ENCODE measurements around the gene CD300H. TPM values are rescaled to one million over a fixed set of nuclear protein-coding genes. Genes with fewer than 3 reads are reported as not detected.

The CD300H gene
- total RNA-seq, 1 donor from 2014 or later, result not detected

DNA sequence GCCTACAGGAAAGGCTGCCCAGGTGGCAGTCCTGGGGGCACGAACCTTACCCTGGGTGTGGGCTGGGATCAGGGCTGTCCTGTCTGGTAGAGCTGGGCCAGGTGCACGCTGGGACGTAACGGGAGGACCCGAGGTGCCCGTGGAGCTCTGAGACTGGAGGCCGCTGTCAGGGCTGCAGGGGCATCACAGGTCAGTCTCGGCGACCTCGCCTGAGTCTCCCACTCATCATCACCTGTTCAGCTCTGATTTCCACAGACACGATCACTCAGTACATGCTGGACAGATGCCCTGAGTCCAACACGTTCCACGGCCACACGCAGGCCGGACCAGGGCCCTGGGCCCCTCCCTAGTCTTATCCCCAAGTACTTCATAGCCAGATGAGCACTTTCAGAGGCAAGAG lies 16.7 kb downstream of the CD300H start:
- DNase-seq (ENCODE audit: low read depth), result no peak
- TF ChIP-seq, protein P1, sequence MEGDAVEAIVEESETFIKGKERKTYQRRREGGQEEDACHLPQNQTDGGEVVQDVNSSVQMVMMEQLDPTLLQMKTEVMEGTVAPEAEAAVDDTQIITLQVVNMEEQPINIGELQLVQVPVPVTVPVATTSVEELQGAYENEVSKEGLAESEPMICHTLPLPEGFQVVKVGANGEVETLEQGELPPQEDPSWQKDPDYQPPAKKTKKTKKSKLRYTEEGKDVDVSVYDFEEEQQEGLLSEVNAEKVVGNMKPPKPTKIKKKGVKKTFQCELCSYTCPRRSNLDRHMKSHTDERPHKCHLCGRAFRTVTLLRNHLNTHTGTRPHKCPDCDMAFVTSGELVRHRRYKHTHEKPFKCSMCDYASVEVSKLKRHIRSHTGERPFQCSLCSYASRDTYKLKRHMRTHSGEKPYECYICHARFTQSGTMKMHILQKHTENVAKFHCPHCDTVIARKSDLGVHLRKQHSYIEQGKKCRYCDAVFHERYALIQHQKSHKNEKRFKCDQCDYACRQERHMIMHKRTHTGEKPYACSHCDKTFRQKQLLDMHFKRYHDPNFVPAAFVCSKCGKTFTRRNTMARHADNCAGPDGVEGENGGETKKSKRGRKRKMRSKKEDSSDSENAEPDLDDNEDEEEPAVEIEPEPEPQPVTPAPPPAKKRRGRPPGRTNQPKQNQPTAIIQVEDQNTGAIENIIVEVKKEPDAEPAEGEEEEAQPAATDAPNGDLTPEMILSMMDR (conservative IDR thresholded peaks at IDR 0.05; ENCODE audit: low read depth, low read length), result no peak
- H3K4me3 ChIP-seq (ENCODE audit: low read depth, low read length), result no peak overlapping the region

DNA sequence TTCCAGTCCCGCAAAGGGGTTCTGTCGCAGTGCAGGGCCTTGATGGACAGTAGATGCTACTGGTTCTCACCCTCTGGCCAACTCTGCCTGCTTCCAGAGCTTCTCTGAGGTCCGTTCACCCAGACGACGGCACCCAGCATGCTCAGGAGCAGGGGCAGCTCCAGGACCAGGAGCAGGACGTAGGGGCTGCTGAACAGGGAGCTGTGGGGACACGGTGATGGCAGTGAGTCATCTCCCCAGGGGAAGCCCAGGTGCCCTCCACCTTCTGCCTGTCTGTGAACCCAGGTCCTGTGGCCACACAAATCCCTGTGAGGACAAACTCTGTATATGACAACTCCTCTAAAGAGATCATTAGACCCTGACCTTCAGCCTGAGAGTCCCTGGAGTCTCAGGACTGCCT lies 18.0 kb downstream of the CD300H start:
- TF ChIP-seq, protein P1 (conservative IDR thresholded peaks at IDR 0.05; ENCODE audit: low read depth, low read length), result no peak
- H3K4me3 ChIP-seq (ENCODE audit: low read depth, low read length), result no peak overlapping the region
- no peak for DNase-seq (ENCODE audit: low read depth)

DNA sequence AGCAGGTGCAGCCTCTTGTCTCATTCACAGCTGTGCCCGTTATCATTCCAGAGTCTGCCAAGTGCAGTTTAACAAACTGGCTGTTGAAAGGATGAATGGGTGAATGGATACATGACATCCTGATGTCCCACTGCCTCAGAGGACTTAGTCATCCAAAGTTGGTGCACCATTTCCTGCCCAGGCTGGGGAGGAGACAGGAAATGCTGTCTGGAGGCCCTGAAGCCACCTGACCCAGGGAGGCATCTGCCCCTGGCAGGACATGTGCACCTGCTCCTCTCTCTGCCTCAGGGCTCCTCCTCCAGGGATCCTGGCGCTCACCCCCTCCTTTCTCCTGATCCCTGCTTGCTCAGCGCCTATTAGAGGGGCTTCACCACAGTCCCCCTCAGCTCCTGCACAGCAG lies 19.6 kb downstream of the CD300H start:
- no peak overlapping the region for H3K4me3 ChIP-seq (ENCODE audit: low read depth, low read length)
- TF ChIP-seq, protein P1 (conservative IDR thresholded peaks at IDR 0.05; ENCODE audit: low read depth, low read length), result no peak
- no peak for DNase-seq (ENCODE audit: low read depth)

DNA sequence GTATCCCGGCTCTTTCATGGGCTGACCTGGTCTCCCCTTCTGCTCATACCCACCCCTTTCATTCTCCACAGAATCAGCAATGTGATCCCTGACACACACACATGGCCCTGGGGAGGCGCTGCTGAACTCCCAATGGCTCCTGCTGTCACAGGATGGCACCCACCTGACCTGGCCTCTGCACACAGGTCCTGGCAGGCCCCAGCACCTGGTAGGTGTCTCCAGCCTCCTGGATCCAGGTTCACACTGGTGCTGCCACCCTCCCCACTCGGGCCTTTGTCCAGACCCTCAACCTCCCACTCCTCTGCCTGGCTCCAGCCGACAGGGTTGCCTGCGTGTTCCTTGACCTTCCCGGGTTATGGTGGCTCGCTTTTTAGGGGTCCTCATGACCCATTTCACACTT lies 20.0 kb downstream of the CD300H start:
- H3K4me3 ChIP-seq (ENCODE audit: low read depth, low read length), result no peak overlapping the region
- DNase-seq (ENCODE audit: low read depth), result no peak
- TF ChIP-seq, protein P1 (conservative IDR thresholded peaks at IDR 0.05; ENCODE audit: low read depth, low read length), result no peak

DNA sequence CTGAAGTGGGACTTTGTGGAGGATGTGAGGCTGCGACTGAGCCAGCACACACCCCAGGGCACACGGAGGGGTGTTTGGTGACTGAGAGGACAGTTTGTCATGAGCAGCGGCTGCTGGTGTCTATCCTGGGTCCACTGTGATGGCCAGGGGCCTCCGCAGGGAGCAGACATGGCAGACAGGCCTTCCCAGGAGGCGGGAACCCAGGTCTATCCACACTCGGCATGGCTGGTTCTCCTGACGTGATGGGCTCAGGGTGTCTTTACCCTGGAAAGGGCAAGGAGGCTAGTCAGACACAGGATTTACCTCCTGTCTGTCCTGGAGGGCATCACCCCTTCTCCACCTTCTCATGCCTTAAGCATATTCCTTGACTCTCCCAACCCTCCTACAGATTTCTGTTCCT lies 20.7 kb downstream of the CD300H start:
- no peak overlapping the region for H3K4me3 ChIP-seq (ENCODE audit: low read depth, low read length)
- TF ChIP-seq, protein P1 (conservative IDR thresholded peaks at IDR 0.05; ENCODE audit: low read depth, low read length), result no peak
- DNase-seq (ENCODE audit: low read depth), result no peak

DNA sequence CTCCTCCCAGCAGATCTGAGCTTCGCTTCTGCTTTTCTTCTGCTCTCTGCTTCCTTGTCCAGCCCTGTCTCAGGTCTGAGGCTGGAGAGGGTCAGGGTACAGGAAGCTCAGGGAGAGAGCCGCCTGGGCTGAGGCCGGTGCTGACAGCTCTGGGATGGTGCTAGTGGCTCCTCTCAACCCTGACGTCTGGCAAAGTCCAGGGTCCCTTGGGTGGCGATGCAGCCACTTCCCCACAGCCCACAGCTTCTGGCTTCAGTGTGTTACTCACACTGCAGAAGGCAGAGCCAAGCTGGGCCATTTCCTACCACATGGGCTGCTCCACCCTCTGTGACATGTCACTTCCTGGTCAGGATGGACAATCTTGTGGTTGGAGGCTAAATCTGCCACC lies 21.5 kb downstream of the CD300H start, which contains the start of gene CD300C:
CD300C (minus strand) TSS at position 273 of the 388 bp plus-strand sequence. CDS start 333 bp downstream, outside the sequence.
- DNase-seq (ENCODE audit: low read depth), result no peak
- H3K4me3 ChIP-seq (ENCODE audit: low read depth, low read length), result no peak within 1 kb of the TSS
- TF ChIP-seq, protein P1 (conservative IDR thresholded peaks at IDR 0.05; ENCODE audit: low read depth, low read length), result no peak

DNA sequence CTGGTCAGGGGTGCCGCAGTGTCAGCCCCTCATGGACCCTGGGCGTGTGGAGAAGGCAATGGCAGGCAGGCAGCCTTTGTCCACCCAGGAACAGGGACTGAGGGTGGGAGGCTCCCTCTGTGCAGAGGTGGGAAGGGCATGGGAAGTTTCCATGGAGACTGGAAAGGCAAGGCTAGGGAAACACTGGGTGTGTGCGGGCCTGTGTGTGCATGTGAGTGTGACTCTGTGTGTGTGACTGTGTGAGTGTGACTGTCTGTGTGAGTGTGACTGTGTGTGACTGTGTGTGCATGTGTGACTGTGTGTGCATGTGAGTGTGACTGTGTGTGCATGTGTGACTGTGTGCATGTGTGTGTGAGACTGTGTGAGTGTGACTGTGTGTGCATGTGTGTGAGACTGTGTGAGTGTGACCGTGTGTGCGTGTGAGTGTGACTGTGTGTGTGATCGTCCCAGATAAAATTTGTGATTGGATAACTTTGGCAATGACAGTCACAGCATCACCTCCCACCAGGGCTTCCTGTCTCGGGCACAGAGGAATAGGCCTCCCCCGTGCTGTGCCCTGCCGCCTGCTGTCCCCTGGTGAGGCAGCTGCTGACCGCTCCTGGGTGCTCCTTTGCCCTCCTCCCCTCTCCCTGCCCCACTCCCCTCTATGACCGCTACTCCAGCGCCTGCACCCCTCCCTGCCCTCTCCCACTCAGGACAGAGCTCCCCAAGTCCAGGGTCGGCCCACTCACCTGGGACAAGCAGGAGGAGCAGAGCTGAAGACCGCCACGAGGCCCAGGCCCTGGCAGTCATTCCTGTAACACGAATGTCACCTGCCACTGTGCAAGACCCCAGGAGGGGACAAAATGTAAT lies 22.1 kb downstream of the CD300H start:
- no peak overlapping the region for H3K4me3 ChIP-seq (ENCODE audit: low read depth, low read length)
- TF ChIP-seq, protein P1 (conservative IDR thresholded peaks at IDR 0.05; ENCODE audit: low read depth, low read length), result no peak
- no peak for DNase-seq (ENCODE audit: low read depth)

Data from epithelial cell of proximal tubule (primary cell).